CD14-positive monocyte (primary cell): Measurements from ENCODE around the gene ARMC5. TPM values are rescaled to one million over a fixed set of nuclear protein-coding genes. Genes with fewer than 3 reads are reported as not detected.
A peak's percentile ranks its signal among the peaks of the same experiment; 100 is the strongest.

Source experiments
- DNase-seq, 3 donors: peaks; one replicate each; pipeline ENCODE4 v3.0.0-alpha.2; 2011 to 2022
- H2AFZ ChIP-seq: 2 replicates; pipeline ENCODE4 v1.6.0; 2012; ENCODE audit warnings: mild to moderate bottlenecking, low read depth, low read length, inconsistent platforms; ENCODE audit not compliant: insufficient read depth, poor library complexity, severe bottlenecking
- H3K27ac ChIP-seq, 2 donors: 1 replicate in 1 of 2; 2 replicates in 1 of 2; pipeline ENCODE4 v1.5.1; 2012 to 2013; ENCODE audit warnings: low read length in 2 of 2, control low read depth in 1 of 2, inconsistent platforms in 1 of 2, low read depth in 1 of 2, mild to moderate bottlenecking in 1 of 2
- H3K27me3 ChIP-seq, 2 donors: one replicate each; pipeline versions ENCODE4 v1.6.0 to v1.6.1; 2011 to 2013; ENCODE audit warnings: low read length in 2 of 2; ENCODE audit not compliant: control insufficient read depth in 2 of 2, insufficient read depth in 2 of 2
- H3K36me3 ChIP-seq, 2 donors: replicated peaks in 1 of 2; 1 replicate in 1 of 2; 2 replicates in 1 of 2; pipeline versions ENCODE4 v1.5.1 to v1.6.1; 2012 to 2013; ENCODE audit warnings: low read length in 2 of 2, control low read depth in 1 of 2, inconsistent platforms in 1 of 2, mild to moderate bottlenecking in 1 of 2; ENCODE audit not compliant: insufficient read depth in 2 of 2, control insufficient read depth in 1 of 2
- H3K4me1 ChIP-seq, 2 donors: 1 replicate in 1 of 2; 2 replicates in 1 of 2; pipeline versions ENCODE4 v1.5.1 to v1.6.1; 2012 to 2013; ENCODE audit warnings: low read length in 2 of 2, control low read depth in 1 of 2, inconsistent platforms in 1 of 2, mild to moderate bottlenecking in 1 of 2, moderate library complexity in 1 of 2; ENCODE audit not compliant: insufficient read depth in 2 of 2, control insufficient read depth in 1 of 2
- H3K4me2 ChIP-seq: replicated peaks from 2 replicates; pipeline ENCODE3; 2012; ENCODE audit warnings: low read length, moderate library complexity, mild to moderate bottlenecking; ENCODE audit not compliant: poor library complexity, severe bottlenecking; ENCODE audit errors: extremely low read depth
- H3K4me3 ChIP-seq, 3 experiments: fragments of 200-600 bp in 1 of 3; sonication (generic) in 1 of 3; replicated peaks in 1 of 3; 1 replicate in 2 of 3; 2 replicates in 1 of 3; pipeline ENCODE4 v1.5.1; 2011 to 2013; ENCODE audit warnings: low read length in 3 of 3, mild to moderate bottlenecking in 3 of 3, control low read depth in 2 of 3, low read depth in 2 of 3, inconsistent platforms in 1 of 3, moderate library complexity in 1 of 3
- H3K79me2 ChIP-seq: 2 replicates; pipeline ENCODE4 v1.6.0; 2012; ENCODE audit warnings: mild to moderate bottlenecking, control low read depth, inconsistent platforms, low read length, moderate library complexity; ENCODE audit not compliant: insufficient read depth
- H3K9ac ChIP-seq: 2 replicates; pipeline ENCODE4 v1.6.0; 2017; ENCODE audit warnings: low read length, mild to moderate bottlenecking; ENCODE audit not compliant: insufficient read depth, poor library complexity, severe bottlenecking
- H3K9me3 ChIP-seq, 2 donors: replicated peaks in 1 of 2; 1 replicate in 1 of 2; 2 replicates in 1 of 2; pipeline versions ENCODE4 v1.5.1 to v1.6.1; 2012 to 2013; ENCODE audit warnings: low read length in 2 of 2, control low read depth in 1 of 2; ENCODE audit not compliant: control insufficient read depth in 1 of 2, insufficient read depth in 1 of 2
- H4K20me1 ChIP-seq: 2 replicates; pipeline ENCODE4 v1.6.0; 2012; ENCODE audit warnings: mild to moderate bottlenecking, low read length, control low read depth, moderate library complexity; ENCODE audit not compliant: insufficient read depth
- H3K27ac Mint-ChIP-seq, 7 donors: one replicate each; pipeline ENCODE4 v1.8.0; 2020; ENCODE audit warnings: mild to moderate bottlenecking in 7 of 7, mixed read lengths in 7 of 7, moderate library complexity in 6 of 7, inconsistent platforms in 2 of 7
- H3K27me3 Mint-ChIP-seq, 3 donors: one replicate each; pipeline ENCODE4 v1.8.0; 2021 to 2022; ENCODE audit warnings: low read depth in 3 of 3, mild to moderate bottlenecking in 3 of 3, mixed read lengths in 3 of 3, moderate library complexity in 3 of 3, inconsistent platforms in 1 of 3
- H3K36me3 Mint-ChIP-seq, 2 donors: one replicate each; pipeline ENCODE4 v1.8.0; 2020; ENCODE audit warnings: mixed read lengths in 2 of 2, inconsistent platforms in 1 of 2, mild to moderate bottlenecking in 1 of 2
- H3K4me1 Mint-ChIP-seq: one replicate; pipeline ENCODE4 v1.8.0; 2020; ENCODE audit warnings: mild to moderate bottlenecking, mixed read lengths
- H3K4me3 Mint-ChIP-seq, 2 donors: one replicate each; pipeline ENCODE4 v1.8.0; 2020; ENCODE audit warnings: mild to moderate bottlenecking in 2 of 2, mixed read lengths in 2 of 2, moderate library complexity in 1 of 2
- H3K9me3 Mint-ChIP-seq, 7 donors: one replicate each; pipeline ENCODE4 v1.8.0; 2020 to 2022; ENCODE audit warnings: mixed read lengths in 7 of 7, mild to moderate bottlenecking in 6 of 7, moderate library complexity in 6 of 7, inconsistent platforms in 2 of 7
- CTCF ChIP-seq: fragments of 200-600 bp; IDR thresholded peaks from one replicate; pipeline ENCODE4 v1.8.0; 2022; ENCODE audit warnings: antibody characterized with exemption, mild to moderate bottlenecking
- WGBS: methylation state at CpG from one replicate; pipeline ENCODE4 v1.1.5; 2013; ENCODE audit warnings: missing lambda C conversion rate; ENCODE audit not compliant: insufficient coverage; 5-methylcytosine and 5-hydroxymethylcytosine counted together
- intact Hi-C, 2 donors: fragments of 100-400 bp; cut with micrococcal nuclease; formaldehyde crosslinking; loops; one replicate each; pipeline versions ENCODE4 v1.15.0 to v1.15.1; 2023
- polyA plus RNA-seq, 3 donors: library from polyadenylated mRNA; depleted of rRNA in 1 of 3; unstranded in 2 of 3; stranded (reverse) in 1 of 3; fragments of 300-500 nt in 2 of 3; fragments of >200 nt in 1 of 3; fragmentation: Illumina TruSeq in 2 of 3; gene quantifications; 1 replicate in 2 of 3; 2 replicates in 1 of 3; pipeline ENCODE4 v1.2.3, GENCODE V29; 2012 to 2021

The ARMC5 gene
- polyA plus RNA-seq, 3 donors, result 2.9 to 9.3 (median 4.2) TPM

- no peak overlapping the region for H3K27ac Mint-ChIP-seq
- peaks cover 0 to 9% of the 10 kb centered on the region in 2 donors for H3K36me3 ChIP-seq
- no peak overlapping the region for H3K9ac ChIP-seq
- peaks cover 10 to 11% of the 10 kb centered on the region in 2 donors for H3K36me3 Mint-ChIP-seq
- no peaks in the 10 kb centered on the region for H3K9me3 ChIP-seq
- no peaks in the 10 kb centered on the region for H3K79me2 ChIP-seq
- no peak overlapping the region for H3K4me3 ChIP-seq
- 98% methylated on average over 5 of the region's 5 CpGs for WGBS
- H3K9me3 Mint-ChIP-seq, result peaks cover 0 to 2% (median 0%) of the 10 kb centered on the region in 7 donors
- no peak overlapping the region for H3K27ac ChIP-seq
- peaks cover 15 to 21% of the 10 kb centered on the region in 2 donors for H3K4me1 ChIP-seq
- H4K20me1 ChIP-seq, result no peaks in the 10 kb centered on the region
- peaks cover 17% of the 10 kb centered on the region for H3K4me1 Mint-ChIP-seq
- peak overlapping the region in 1 of 2 donors; percentile 35 for H3K4me3 Mint-ChIP-seq
- H2AFZ ChIP-seq, result no peak overlapping the region
- DNase-seq, result no peak
- no peak overlapping the region for H3K4me2 ChIP-seq
- TF ChIP-seq CTCF, result no peak
- H3K27me3 ChIP-seq, result peaks cover 0 to 27% of the 10 kb centered on the region in 2 donors
- intact Hi-C loops, result no loop called here
- H3K27me3 Mint-ChIP-seq, result peaks cover 5 to 41% (median 34%) of the 10 kb centered on the region in 3 donors
These were observed 26.7 kb downstream of the ARMC5 start for GRCh38 chr16:31486045-31486444.

- Mint-ChIP-seq H3K4me3 (peak overlapping the region; percentile 86 to 91), H3K36me3 (peaks cover 18 to 21% of the 10 kb centered on the region in 2 donors), H3K27ac (no peak overlapping the region), H3K9me3 (peaks cover 0 to 2% (median 0%) of the 10 kb centered on the region in 7 donors), H3K4me1 (peaks cover 16% of the 10 kb centered on the region), H3K27me3 (peaks cover 5 to 41% (median 34%) of the 10 kb centered on the region in 3 donors)
- peak in 1 of 3 donors; percentile 18 for DNase-seq
- H3K4me3 ChIP-seq, result peak overlapping the region; percentile 43 to 87 (median 76)
- H3K9me3 ChIP-seq, result no peaks in the 10 kb centered on the region
- H3K79me2 ChIP-seq, result no peaks in the 10 kb centered on the region
- H3K27ac ChIP-seq, result no peak overlapping the region
- peak overlapping the region; percentile 62 for H3K9ac ChIP-seq
- H2AFZ ChIP-seq, result peak overlapping the region; percentile 92
- H4K20me1 ChIP-seq, result no peaks in the 10 kb centered on the region
- H3K4me2 ChIP-seq, result peak overlapping the region; percentile 96
- WGBS, result 1% methylated on average over 48 of the region's 48 CpGs
- TF ChIP-seq CTCF, result no peak
- H3K4me1 ChIP-seq, result peaks cover 15 to 21% of the 10 kb centered on the region in 2 donors
- H3K27me3 ChIP-seq, result peaks cover 0 to 27% of the 10 kb centered on the region in 2 donors
- peaks cover 4 to 19% of the 10 kb centered on the region in 2 donors for H3K36me3 ChIP-seq
- intact Hi-C loops, result no loop called here
These were observed 27.9 kb downstream of the ARMC5 start for GRCh38 chr16:31487071-31487719.
